BJ (cell line): ENCODE data around the gene GRAMD4. TPM values are rescaled to one million over a fixed set of nuclear protein-coding genes. Genes with fewer than 3 reads are reported as not detected.

Experiments used
- CTCF ChIA-PET: fragments of 350-600 bp; formaldehyde crosslinking; extraction: SDS; loops from one replicate; lab custom pipeline; 2021; ENCODE audit warnings: antibody characterized with exemption, inconsistent platforms; lab: Yijun Ruan, JAX
- POLR2A ChIA-PET: fragments of 300-600 bp; sonication (Branson Sonifier 250); formaldehyde crosslinking; extraction: SDS; loops from one replicate; lab custom pipeline; 2021; ENCODE audit warnings: antibody characterized with exemption; lab: Charles Lee
- DNase-seq: peaks from one replicate; pipeline ENCODE4 v3.0.0-alpha.2; 2011; ENCODE audit warnings: low read depth
- H3K27me3 ChIP-seq: 2 replicates; pipeline ENCODE4 v1.6.0; 2011; ENCODE audit warnings: low read length; ENCODE audit not compliant: control insufficient read depth, insufficient read depth
- H3K36me3 ChIP-seq: 2 replicates; pipeline ENCODE4 v1.5.1; 2011; ENCODE audit warnings: low read length; ENCODE audit not compliant: control insufficient read depth, insufficient read depth
- H3K4me3 ChIP-seq: 2 replicates; pipeline ENCODE4 v1.5.1; 2011; ENCODE audit warnings: low read depth, mild to moderate bottlenecking, control low read depth, low read length
- CTCF ChIP-seq: IDR thresholded peaks from 2 replicates; pipeline ENCODE4 v1.5.1; 2011; ENCODE audit warnings: low read depth, mild to moderate bottlenecking, control low read depth, inconsistent platforms, low read length, moderate library complexity; ENCODE audit not compliant: insufficient read depth
- polyA plus RNA-seq: library from polyadenylated mRNA; depleted of rRNA; stranded (reverse); fragments of >200 nt; gene quantifications from 2 replicates; pipeline ENCODE4 v1.2.3, GENCODE V29; 2011

GRAMD4 gene
- polyA plus RNA-seq, 1 experiment = 10.3 TPM

DNA sequence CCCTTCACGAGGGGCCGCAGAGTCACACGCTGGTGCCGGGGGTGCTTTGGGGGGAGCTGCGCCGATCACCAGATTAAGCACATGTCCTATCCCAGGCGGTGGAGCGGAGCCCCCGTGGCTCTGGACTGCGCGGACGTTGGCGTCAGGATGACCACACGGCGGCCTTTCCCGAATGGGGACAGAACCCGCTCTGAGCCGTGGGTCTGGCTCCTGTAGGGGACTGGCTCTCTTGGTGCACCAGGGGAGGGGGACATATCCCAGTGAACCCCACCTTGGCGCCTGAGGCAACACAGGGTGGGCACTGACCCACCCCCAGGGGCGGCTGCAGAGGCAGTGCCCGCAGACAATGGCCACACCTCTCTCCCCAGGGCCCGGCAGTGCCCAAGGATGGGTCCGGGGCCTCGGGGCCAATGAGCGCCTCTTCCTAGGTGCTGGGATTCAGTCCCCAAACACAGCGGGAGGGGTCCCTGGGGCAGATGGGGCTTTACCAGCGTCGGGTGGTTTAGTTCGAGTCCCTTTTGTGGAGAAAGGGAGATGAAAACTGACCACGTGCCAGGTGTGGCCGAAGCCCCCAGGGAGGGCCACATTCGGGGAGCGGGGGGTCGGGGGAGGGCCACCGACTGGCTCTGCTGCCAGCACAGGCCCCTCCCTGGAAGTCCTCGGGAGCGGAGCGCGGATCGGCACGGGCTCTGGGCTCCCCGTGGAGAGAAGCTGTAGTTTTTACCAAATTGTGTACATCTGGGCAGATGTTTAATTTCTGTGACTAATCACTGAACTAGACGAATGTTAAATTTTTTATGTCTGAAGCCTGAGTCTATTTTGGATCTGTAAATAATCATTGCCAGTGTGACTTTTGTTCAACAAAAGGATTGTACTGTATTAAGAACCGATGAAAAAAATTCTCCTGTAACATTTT, 58.9 kb downstream of the GRAMD4 start:
- no peaks in the 10 kb centered on the region for H3K27me3 ChIP-seq
- H3K36me3 ChIP-seq = peaks cover 3% of the 10 kb centered on the region; the same call in 1 of the 2 replicates
- ChIA-PET POLR2A (no interaction called here), CTCF (no interaction called here)
- no peak for DNase-seq
- TF ChIP-seq CTCF = no peak
- no peak overlapping the region for H3K4me3 ChIP-seq

DNA sequence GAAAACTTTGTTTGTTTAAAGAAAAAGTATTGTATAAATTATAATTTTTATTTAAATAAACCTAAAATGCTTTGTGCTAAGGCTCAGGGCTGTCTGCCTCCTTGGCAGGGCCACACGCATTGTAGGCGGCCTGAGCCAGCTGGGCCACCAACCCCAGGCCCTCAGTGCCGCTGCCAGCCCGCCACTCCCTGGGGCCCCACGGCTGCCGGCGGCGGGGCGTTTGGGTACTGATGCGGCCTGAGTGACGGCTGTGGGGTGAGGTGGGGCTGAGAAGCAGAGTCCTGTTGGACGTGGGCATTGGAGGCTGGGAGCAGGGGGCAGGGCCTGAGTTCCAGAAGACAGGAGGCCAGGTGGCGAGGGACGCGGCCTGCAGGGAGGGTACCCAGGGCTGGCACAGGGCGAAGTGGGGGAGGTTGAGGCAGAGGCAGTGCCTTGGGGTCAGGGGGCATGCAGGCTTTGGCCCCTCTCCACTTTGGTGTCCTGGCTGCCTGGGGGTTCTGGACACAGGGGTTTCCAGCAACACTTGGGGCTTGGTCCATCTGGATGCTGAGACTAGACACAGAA, 59.6 kb downstream of the GRAMD4 start:
- no peak for DNase-seq
- Histone ChIP-seq H3K4me3 (no peak overlapping the region), H3K36me3 (peaks cover 3% of the 10 kb centered on the region; the same call in 1 of the 2 replicates), H3K27me3 (no peaks in the 10 kb centered on the region)
- CTCF ChIA-PET = no interaction called here
- no peak for TF ChIP-seq CTCF
- POLR2A ChIA-PET = no interaction called here

DNA sequence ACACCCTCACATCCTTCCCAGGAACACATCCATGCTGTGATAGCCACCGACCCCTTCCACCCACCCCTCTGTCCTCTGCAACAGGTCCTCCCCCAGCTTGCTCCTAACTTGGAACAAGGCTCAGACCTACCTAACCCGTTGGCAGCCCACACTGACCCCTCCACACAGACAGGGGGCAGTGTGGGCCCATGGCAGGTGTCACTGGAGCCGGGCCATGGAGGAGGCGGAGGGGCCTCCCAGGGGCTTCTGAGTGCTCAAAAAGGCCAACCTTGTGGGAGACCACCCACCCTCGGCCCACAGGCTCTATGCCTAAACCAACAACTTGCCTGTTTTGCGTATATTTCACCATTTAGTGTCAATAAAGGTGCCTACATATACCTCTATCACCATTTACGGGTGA, 60.8 kb downstream of the GRAMD4 start:
- CTCF ChIA-PET = interaction anchor here (1.2 kb wide), 1 partner anchor 119 kb away, joined by 3 read pairs; no protein-coding TSS in a partner anchor
- H3K4me3 ChIP-seq = no peak overlapping the region
- peaks cover 3% of the 10 kb centered on the region; the same call in 1 of the 2 replicates for H3K36me3 ChIP-seq
- DNase-seq = no peak
- H3K27me3 ChIP-seq = no peaks in the 10 kb centered on the region
- peak; percentile 32; the same call in 1 of the 2 replicates for TF ChIP-seq CTCF
- POLR2A ChIA-PET = no interaction called here

DNA sequence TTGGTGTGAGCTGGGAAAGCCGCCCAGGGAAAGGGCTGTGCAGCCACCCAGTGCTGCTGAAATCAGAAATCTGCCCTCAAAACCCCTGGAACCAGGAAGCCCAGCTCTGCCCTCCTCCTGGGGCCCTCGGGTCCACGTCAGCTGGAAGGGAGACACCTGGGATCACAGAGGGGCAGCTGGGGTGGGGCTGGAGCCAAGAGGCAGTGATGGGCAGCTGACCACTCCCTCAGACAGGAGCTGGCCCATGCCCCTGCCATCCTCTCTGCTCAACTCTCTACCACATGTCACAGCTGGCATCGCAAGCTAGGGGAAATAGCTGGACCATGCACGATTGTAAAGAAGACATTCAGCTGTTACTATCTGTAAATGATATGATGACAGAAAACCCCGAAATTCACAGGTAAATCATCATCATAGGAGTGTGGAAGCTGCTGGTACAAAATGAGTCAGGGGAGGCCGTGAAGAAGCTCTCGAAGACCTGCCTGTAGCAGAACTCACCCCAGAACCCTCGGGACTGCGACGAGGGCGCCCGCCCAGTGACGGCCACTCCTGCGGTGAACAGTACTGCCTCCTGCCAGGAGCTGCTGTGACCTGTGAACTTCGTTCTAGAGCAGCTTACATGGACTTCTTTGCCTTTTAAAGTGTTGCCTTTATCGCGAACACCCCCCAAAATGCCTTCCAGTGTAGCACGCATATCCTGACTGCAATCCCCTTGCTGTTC, 62.0 kb downstream of the GRAMD4 start:
- POLR2A ChIA-PET = no interaction called here
- Histone ChIP-seq H3K36me3 (peaks cover 1% of the 10 kb centered on the region), H3K27me3 (no peaks in the 10 kb centered on the region), H3K4me3 (no peak overlapping the region)
- no peak for TF ChIP-seq CTCF
- no peak for DNase-seq
- CTCF ChIA-PET = interaction anchor here (0.7 to 1.3 kb wide), 3 partner anchors 11 to 560 kb away, joined by 3 to 4 read pairs (median 4); no protein-coding TSS in a partner anchor

GRCh38 chr22:46684706-46685105, 64.5 kb downstream of the GRAMD4 start:
- H3K4me3 ChIP-seq = no peak overlapping the region
- H3K27me3 ChIP-seq = no peaks in the 10 kb centered on the region
- ChIA-PET POLR2A (no interaction called here), CTCF (no interaction called here)
- no peak for TF ChIP-seq CTCF
- DNase-seq = no peak
- H3K36me3 ChIP-seq = peaks cover 14% of the 10 kb centered on the region
